Retinal pigment epithelial cell (primary cell): ENCODE data around the gene SPATA13.
"Not testable (repeated sequence)": the region's sequence is repeated elsewhere in the genome, so short reads cannot be mapped to it uniquely, and the experiment has no call there.

Experiments
- DNase-seq: peaks from one replicate; pipeline ENCODE4 v3.0.0-alpha.2; 2010; ENCODE audit warnings: low read depth
- H3K4me3 ChIP-seq: 2 replicates; pipeline ENCODE4 v1.5.1; 2011; ENCODE audit warnings: mild to moderate bottlenecking, low read length, control low read depth, moderate library complexity
- TF ChIP-seq, protein P1 (sequence below): conservative IDR thresholded peaks from 2 replicates; pipeline ENCODE4 v1.5.1; 2011; ENCODE audit warnings: low read depth, low read length, control low read depth, inconsistent platforms

SPATA13 gene

GRCh38 chr13:24313439-24313838 lies 152.9 kb downstream of the SPATA13 start:
- H3K4me3 ChIP-seq = no peak overlapping the region
- TF ChIP-seq, protein P1, sequence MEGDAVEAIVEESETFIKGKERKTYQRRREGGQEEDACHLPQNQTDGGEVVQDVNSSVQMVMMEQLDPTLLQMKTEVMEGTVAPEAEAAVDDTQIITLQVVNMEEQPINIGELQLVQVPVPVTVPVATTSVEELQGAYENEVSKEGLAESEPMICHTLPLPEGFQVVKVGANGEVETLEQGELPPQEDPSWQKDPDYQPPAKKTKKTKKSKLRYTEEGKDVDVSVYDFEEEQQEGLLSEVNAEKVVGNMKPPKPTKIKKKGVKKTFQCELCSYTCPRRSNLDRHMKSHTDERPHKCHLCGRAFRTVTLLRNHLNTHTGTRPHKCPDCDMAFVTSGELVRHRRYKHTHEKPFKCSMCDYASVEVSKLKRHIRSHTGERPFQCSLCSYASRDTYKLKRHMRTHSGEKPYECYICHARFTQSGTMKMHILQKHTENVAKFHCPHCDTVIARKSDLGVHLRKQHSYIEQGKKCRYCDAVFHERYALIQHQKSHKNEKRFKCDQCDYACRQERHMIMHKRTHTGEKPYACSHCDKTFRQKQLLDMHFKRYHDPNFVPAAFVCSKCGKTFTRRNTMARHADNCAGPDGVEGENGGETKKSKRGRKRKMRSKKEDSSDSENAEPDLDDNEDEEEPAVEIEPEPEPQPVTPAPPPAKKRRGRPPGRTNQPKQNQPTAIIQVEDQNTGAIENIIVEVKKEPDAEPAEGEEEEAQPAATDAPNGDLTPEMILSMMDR = peak; percentile 27
- no peak for DNase-seq

GRCh38 chr13:24317835-24318234 lies 157.3 kb downstream of the SPATA13 start:
- DNase-seq = not testable (repeated sequence)

DNA sequence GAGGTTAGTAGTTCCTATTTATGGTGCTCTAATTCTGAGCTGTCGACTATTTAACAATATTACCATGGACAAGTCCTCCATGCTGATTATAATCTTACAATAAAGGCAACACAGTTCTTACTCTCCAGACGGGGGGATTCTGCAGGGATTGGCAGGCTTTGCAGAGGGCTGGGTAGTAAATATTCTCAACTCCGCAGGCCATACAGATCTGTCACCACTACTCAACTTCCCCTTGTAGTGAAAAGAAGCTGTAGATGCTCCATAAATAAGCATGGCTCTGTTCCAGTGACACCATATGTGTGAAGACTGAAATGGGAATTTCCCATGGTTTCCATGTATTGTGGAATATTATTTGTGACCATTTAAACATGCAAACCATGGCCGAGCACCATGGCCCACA lies 158.4 kb downstream of the SPATA13 start:
- H3K4me3 ChIP-seq, DNase-seq: not testable (repeated sequence)

More at GRCh38 chr13:24317835-24318234, 157.3 kb downstream of the SPATA13 start:
- not testable (repeated sequence) for H3K4me3 ChIP-seq

- DNase-seq, H3K4me3 ChIP-seq: not testable (repeated sequence)
These were observed 159.1 kb downstream of the SPATA13 start for GRCh38 chr13:24319641-24320040.

- not testable (repeated sequence) for H3K4me3 ChIP-seq
These were observed 160.9 kb downstream of the SPATA13 start for GRCh38 chr13:24321416-24321815.

DNA sequence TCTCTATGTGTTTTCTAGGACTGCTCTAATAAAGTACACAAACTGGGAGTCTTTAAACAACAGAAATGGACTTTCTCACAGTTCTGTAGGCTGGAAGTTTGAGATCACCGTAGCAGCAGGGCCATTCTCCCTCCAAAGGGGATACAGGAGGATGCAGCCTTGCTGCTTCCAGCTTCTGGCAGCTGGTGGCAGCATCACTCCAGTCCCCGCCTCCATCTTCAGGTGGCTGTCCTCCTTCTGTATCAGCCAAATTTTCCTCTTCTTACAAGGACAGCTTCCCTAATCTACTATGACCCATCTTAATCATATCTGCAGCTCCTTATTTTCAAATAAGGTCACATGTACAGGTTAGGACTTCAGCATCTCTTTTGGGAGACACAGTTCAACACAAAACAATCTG lies 161.9 kb downstream of the SPATA13 start:
- not testable (repeated sequence) for DNase-seq, H3K4me3 ChIP-seq
- TF ChIP-seq, protein P1 = peak; percentile 20

More at GRCh38 chr13:24321416-24321815, 160.9 kb downstream of the SPATA13 start:
- DNase-seq = not testable (repeated sequence)

DNA sequence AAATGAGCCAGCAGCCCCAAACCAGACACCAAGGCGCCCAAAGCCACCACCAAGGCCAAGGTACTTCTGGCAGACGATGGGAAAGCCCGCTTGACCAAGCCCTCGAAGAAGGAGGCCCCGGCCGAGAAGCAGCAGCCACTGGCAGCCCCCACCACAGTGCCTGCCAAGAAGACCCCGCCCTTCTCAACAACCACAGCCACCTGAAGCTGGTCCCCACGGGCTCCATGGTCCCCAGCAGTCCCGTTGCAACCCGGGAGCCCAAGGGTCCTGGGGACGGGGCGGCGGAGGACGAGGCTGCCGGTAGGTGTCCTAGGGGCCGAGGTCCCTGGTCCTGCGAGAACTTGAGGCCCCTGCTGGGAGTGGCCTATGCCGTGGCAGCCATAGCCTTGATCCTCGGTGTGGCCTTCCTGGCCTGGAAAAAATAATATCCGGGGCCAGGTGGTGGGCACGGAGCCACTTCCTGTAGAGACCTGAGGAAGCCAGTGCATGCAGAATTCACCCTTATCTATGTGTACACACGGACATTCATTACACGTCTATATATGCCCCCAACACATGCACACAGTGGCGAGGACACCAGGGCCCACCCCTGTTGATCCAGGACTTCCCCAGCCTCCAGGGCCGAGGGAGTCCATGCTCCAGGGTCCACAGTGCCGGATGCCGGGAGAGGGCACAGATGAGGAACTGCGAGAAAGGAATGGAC lies 162.7 kb downstream of the SPATA13 start:
- TF ChIP-seq, protein P1 = no peak
- no peak for DNase-seq
- H3K4me3 ChIP-seq = no peak overlapping the region

DNA sequence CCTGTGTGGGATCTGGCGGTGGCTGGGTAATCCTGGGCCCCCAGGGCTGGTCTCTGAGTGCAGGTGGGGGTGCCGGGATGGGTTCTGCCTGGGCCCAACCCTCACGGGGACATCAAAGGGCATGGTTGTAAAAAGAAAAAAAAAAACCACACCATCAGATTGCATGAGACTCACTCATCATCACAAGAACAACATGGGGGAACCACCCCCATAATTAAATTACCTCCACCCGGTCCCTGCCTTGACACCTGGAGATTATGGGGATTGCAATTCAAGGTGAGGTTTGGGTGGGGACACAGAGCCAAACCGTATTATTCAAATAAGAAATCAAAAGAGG lies 163.2 kb downstream of the SPATA13 start:
- TF ChIP-seq, protein P1 = no peak
- DNase-seq = no peak
- no peak overlapping the region for H3K4me3 ChIP-seq

DNA sequence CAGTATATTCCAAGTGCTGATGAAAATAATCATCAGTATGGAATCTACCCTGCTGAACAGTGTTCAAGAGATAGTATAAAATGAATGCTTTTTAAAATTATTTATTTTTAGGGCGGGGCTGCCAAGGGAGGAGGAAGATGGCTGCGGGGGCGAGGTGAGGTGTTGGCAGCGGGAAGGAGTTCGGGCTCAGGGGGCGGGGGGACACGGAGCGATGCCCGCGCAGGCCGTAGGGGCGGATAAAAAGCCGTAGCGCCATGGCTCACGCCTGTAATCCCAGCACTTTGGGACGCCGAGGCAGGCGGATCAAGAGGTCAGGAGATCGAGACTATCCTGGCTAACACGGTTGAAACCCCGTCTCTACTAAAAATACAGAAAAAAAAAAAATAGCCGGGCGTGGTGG lies 167.1 kb downstream of the SPATA13 start:
- not testable (repeated sequence) for H3K4me3 ChIP-seq, DNase-seq

DNA sequence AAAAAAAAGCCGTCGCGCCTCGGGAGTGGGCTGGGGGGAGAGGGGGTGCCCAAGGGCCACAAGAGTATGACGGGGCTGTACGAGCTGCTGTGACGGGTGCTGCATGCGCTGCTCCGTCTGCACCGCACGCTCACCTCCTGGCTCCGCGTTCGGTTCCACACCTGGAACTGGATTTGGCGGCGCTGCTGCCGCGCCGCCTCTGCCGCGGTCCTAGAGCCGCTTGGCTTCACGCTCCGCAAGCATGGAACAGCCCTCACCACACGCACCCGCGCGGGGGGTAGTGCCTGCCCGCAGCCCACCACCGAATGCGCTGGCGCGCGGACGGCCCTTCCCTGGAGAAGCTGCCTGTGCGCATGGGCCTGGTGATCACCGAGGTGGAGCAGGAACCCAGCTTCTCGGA lies 167.6 kb downstream of the SPATA13 start:
- H3K4me3 ChIP-seq = peak overlapping the region; percentile 22
- no peak for DNase-seq
- TF ChIP-seq, protein P1 = no peak
